Upper lobe of left lung (tissue), 6 donors: ENCODE results near the gene LEFTY2. TPM values are rescaled to one million over a fixed set of nuclear protein-coding genes. Genes with fewer than 3 reads are reported as not detected.
A peak's percentile ranks its signal among the peaks of the same experiment; 100 is the strongest.

Source experiments
- ATAC-seq, 2 donors: fragments of 200-7000 bp; cut with Tn5 transposase; one replicate each; pipeline ENCODE4 v1.9.1; 2022; ENCODE audit warnings: mild to moderate bottlenecking in 2 of 2, moderate library complexity in 2 of 2; ENCODE audit not compliant: low FRiP score in 2 of 2
- DNase-seq, 2 donors: peaks; one replicate each; pipeline ENCODE4 v3.0.0-alpha.2; 2019 to 2020
- H3K27ac ChIP-seq, 4 donors: fragments of 200-600 bp; sonication (generic); one replicate each; pipeline ENCODE4 v1.5.1; 2016 to 2019
- H3K27me3 ChIP-seq, 4 donors: fragments of 200-600 bp; sonication (generic); one replicate each; pipeline ENCODE4 v1.5.1; 2017 to 2019
- H3K36me3 ChIP-seq, 4 donors: fragments of 200-600 bp; sonication (generic); one replicate each; pipeline ENCODE4 v1.5.1; 2016 to 2019
- H3K4me1 ChIP-seq, 4 donors: fragments of 200-600 bp; sonication (generic); one replicate each; pipeline ENCODE4 v1.5.1; 2018 to 2019
- H3K4me3 ChIP-seq, 4 donors: fragments of 200-600 bp; sonication (generic); one replicate each; pipeline ENCODE4 v1.5.1; 2017 to 2019; ENCODE audit warnings: mild to moderate bottlenecking in 2 of 4, moderate library complexity in 1 of 4
- H3K9me3 ChIP-seq, 4 donors: fragments of 200-600 bp; sonication (generic); one replicate each; pipeline ENCODE4 v1.5.1; 2018 to 2019
- CTCF ChIP-seq, 6 experiments: fragments of 450-650 bp in 4 of 6; fragments of 200-600 bp in 2 of 6; sonication (generic) in 2 of 6; IDR thresholded peaks; one replicate each; pipeline ENCODE4 v1.5.1; 2016 to 2019; ENCODE audit warnings: antibody characterized with exemption in 6 of 6
- EP300 ChIP-seq, 4 donors: sonication (generic); formaldehyde crosslinking; IDR thresholded peaks; one replicate each; pipeline ENCODE4 v1.5.1; 2017; ENCODE audit warnings: antibody characterized with exemption in 4 of 4, control low read depth in 2 of 4
- POLR2A ChIP-seq, 4 donors: fragments of 450-650 bp; IDR thresholded peaks; one replicate each; pipeline ENCODE4 v1.5.1; 2016 to 2017; ENCODE audit warnings: antibody characterized with exemption in 4 of 4, mild to moderate bottlenecking in 2 of 4
- POLR2AphosphoS5 ChIP-seq, 2 donors: sonication (generic); formaldehyde crosslinking; IDR thresholded peaks; one replicate each; pipeline ENCODE4 v1.5.1; 2017; ENCODE audit warnings: antibody characterized with exemption in 2 of 2
- WGBS, 2 donors: methylation state at CpG; one replicate each; pipeline ENCODE4 v1.1.5; 2017 to 2018; 5-methylcytosine and 5-hydroxymethylcytosine counted together
- total RNA-seq, 6 donors: library from RNA; depleted of rRNA in 4 of 6; stranded (reverse); fragments of >200 nt in 4 of 6; gene quantifications; one replicate each; pipeline versions ENCODE4 v1.1.0 to v1.2.1, GENCODE V29; 2016 to 2021
- donor health status: DM: no; HTN: no; CAD: no; lungs with moderate emphysema.
- donor health status: DM: no; HTN: yes; CAD: no; lungs with severe emphysema.

Gene LEFTY2
- total RNA-seq, 6 donors from 2014 or later: 0.44 to 2.9 (median 0.76) TPM; not detected in 2

- WGBS, 2 donors: 71 to 100% methylated on average over 2 to 7 of the region's 7 CpGs
- no peak overlapping the region for H3K27ac ChIP-seq
- no peaks in the 10 kb centered on the region for H3K27me3 ChIP-seq
- TF ChIP-seq POLR2A (IDR thresholded peaks at IDR 0.05): no peak
- TF ChIP-seq EP300 (IDR thresholded peaks at IDR 0.05): no peak
- no peak for TF ChIP-seq CTCF (IDR thresholded peaks at IDR 0.05)
- no peak for TF ChIP-seq POLR2AphosphoS5 (IDR thresholded peaks at IDR 0.05)
- peaks cover 13 to 22% (median 20%) of the 10 kb centered on the region in 4 donors for H3K4me1 ChIP-seq
- ATAC-seq: peak in 1 of 2 donors; percentile 37
- H3K4me3 ChIP-seq: no peak overlapping the region
- peak in 1 of 2 donors; percentile 40 for DNase-seq
- H3K36me3 ChIP-seq: no peaks in the 10 kb centered on the region
- no peaks in the 10 kb centered on the region for H3K9me3 ChIP-seq
Measured at GRCh38 chr1:225944951-225945350, 3.9 kb upstream of the LEFTY2 start.

- 74 to 92% methylated on average over 2 of the region's 2 CpGs for WGBS, 2 donors
- Histone ChIP-seq H3K4me1 (peaks cover 13 to 24% (median 21%) of the 10 kb centered on the region in 4 donors), H3K27ac (no peak overlapping the region), H3K27me3 (no peaks in the 10 kb centered on the region), H3K9me3 (no peaks in the 10 kb centered on the region), H3K36me3 (no peaks in the 10 kb centered on the region), H3K4me3 (no peak overlapping the region)
- ATAC-seq (no peak), DNase-seq (no peak)
- no peak for TF ChIP-seq POLR2AphosphoS5 (IDR thresholded peaks at IDR 0.05)
- no peak for TF ChIP-seq POLR2A (IDR thresholded peaks at IDR 0.05)
- TF ChIP-seq EP300 (IDR thresholded peaks at IDR 0.05): no peak
- no peak for TF ChIP-seq CTCF (IDR thresholded peaks at IDR 0.05)
Measured at GRCh38 chr1:225944387-225944786, 3.4 kb upstream of the LEFTY2 start.

GRCh38 chr1:225943582-225943981, 2.6 kb upstream of the LEFTY2 start:
- ATAC-seq (no peak), DNase-seq (no peak)
- 84 to 86% methylated on average over 4 of the region's 4 CpGs for WGBS, 2 donors
- peaks cover 13 to 24% (median 21%) of the 10 kb centered on the region in 4 donors for H3K4me1 ChIP-seq
- no peaks in the 10 kb centered on the region for H3K27me3 ChIP-seq
- H3K27ac ChIP-seq: no peak overlapping the region
- H3K4me3 ChIP-seq: no peak overlapping the region
- TF ChIP-seq POLR2A (IDR thresholded peaks at IDR 0.05) (no peak), EP300 (IDR thresholded peaks at IDR 0.05) (no peak), POLR2AphosphoS5 (IDR thresholded peaks at IDR 0.05) (no peak), CTCF (IDR thresholded peaks at IDR 0.05) (no peak)
- no peaks in the 10 kb centered on the region for H3K9me3 ChIP-seq
- no peaks in the 10 kb centered on the region for H3K36me3 ChIP-seq

GRCh38 chr1:225942574-225942973, 1.6 kb upstream of the LEFTY2 start:
- H3K27ac ChIP-seq: no peak overlapping the region
- no peak overlapping the region for H3K4me3 ChIP-seq
- H3K27me3 ChIP-seq: no peaks in the 10 kb centered on the region
- peaks cover 13 to 24% (median 21%) of the 10 kb centered on the region in 4 donors for H3K4me1 ChIP-seq
- no peaks in the 10 kb centered on the region for H3K9me3 ChIP-seq
- ATAC-seq (no peak), DNase-seq (no peak)
- 65 to 77% methylated on average over 6 to 7 of the region's 7 CpGs for WGBS, 2 donors
- no peaks in the 10 kb centered on the region for H3K36me3 ChIP-seq
- TF ChIP-seq CTCF (IDR thresholded peaks at IDR 0.05) (no peak), EP300 (IDR thresholded peaks at IDR 0.05) (no peak), POLR2A (IDR thresholded peaks at IDR 0.05) (no peak), POLR2AphosphoS5 (IDR thresholded peaks at IDR 0.05) (no peak)

- H3K9me3 ChIP-seq: no peaks in the 10 kb centered on the region
- H3K27me3 ChIP-seq: no peaks in the 10 kb centered on the region
- WGBS, 2 donors: 33 to 57% methylated on average over 1 of the region's 1 CpG
- ATAC-seq (no peak), DNase-seq (no peak)
- H3K4me3 ChIP-seq: no peak overlapping the region
- TF ChIP-seq POLR2AphosphoS5 (IDR thresholded peaks at IDR 0.05) (no peak), EP300 (IDR thresholded peaks at IDR 0.05) (no peak), CTCF (IDR thresholded peaks at IDR 0.05) (no peak), POLR2A (IDR thresholded peaks at IDR 0.05) (no peak)
- H3K4me1 ChIP-seq: peaks cover 13 to 24% (median 21%) of the 10 kb centered on the region in 4 donors
- peak overlapping the region in 1 of 4 donors; percentile 46 for H3K27ac ChIP-seq
- H3K36me3 ChIP-seq: no peaks in the 10 kb centered on the region
Measured at GRCh38 chr1:225941942-225942222, 862 bp upstream of the LEFTY2 start.
